GM12878 (cell line): ENCODE data around the gene SPART. TPM values are rescaled to one million over a fixed set of nuclear protein-coding genes. Genes with fewer than 3 reads are reported as not detected.
A peak's percentile ranks its signal among the peaks of the same experiment; 100 is the strongest.

Experiments
- ATAC-seq: fragments of 200-7000 bp; cut with Tn5 transposase; 3 replicates; pipeline ENCODE4 v1.9.1; 2020; ENCODE audit warnings: mild to moderate bottlenecking, moderate library complexity
- BruUV-seq: library from RNA; stranded (reverse); fragments of 400-500 nt; replicated peaks from 2 replicates; lab custom pipeline; 2021; lab: Mats Ljungman, UMichigan
- CTCF ChIA-PET: fragments of 300-600 bp; sonication (Branson Sonifier 250); formaldehyde crosslinking; extraction: SDS; loops from one replicate; lab custom pipeline; 2021; ENCODE audit warnings: inconsistent platforms; lab: Yijun Ruan, JAX
- POLR2A ChIA-PET: fragments of 350-600 bp; formaldehyde crosslinking; extraction: SDS; loops from one replicate; lab custom pipeline; 2021; ENCODE audit warnings: inconsistent platforms; lab: Charles Lee
- RAD21 ChIA-PET: fragments of 300-600 bp; sonication (Branson Sonifier 250); formaldehyde crosslinking; loops from one replicate; lab custom pipeline; 2023; ENCODE audit warnings: antibody characterized with exemption; ENCODE audit not compliant: unreplicated experiment; lab: Charles Lee
- SMC1A ChIA-PET: fragments of 300-600 bp; sonication (Branson Sonifier 250); formaldehyde crosslinking; loops from one replicate; lab custom pipeline; 2023; ENCODE audit not compliant: unreplicated experiment, uncharacterized antibody; lab: Charles Lee
- DNase-seq: peaks from one replicate; pipeline ENCODE4 v3.0.0-alpha.2; 2011; ENCODE audit warnings: low read depth, low spot score
- FAIRE-seq: peaks from 3 replicates; lab custom pipeline; 2011; peaks lifted over from hg19 to GRCh38; lab: Jason Lieb, UNC
- H2AFZ ChIP-seq: 2 replicates; pipeline ENCODE4 v1.6.0; 2011; ENCODE audit warnings: low read depth, low read length, control low read depth; ENCODE audit not compliant: control insufficient read depth
- H3K27ac ChIP-seq: 2 replicates; pipeline ENCODE4 v1.5.1; 2011; ENCODE audit warnings: control low read depth; ENCODE audit not compliant: control insufficient read depth, insufficient read depth
- H3K27me3 ChIP-seq, 2 experiments: replicated peaks in 1 of 2; 2 replicates each; pipeline versions ENCODE4 v1.6.0 to v1.6.1; 2011; ENCODE audit warnings: low read length in 1 of 2; ENCODE audit not compliant: control insufficient read depth in 2 of 2, insufficient read depth in 2 of 2
- H3K36me3 ChIP-seq, 2 experiments: 2 replicates each; pipeline ENCODE4 v1.5.1; 2011; ENCODE audit warnings: low read length in 1 of 2; ENCODE audit not compliant: control insufficient read depth in 2 of 2, insufficient read depth in 2 of 2
- H3K4me1 ChIP-seq: 2 replicates; pipeline ENCODE4 v1.6.1; 2011; ENCODE audit warnings: mild to moderate bottlenecking, low read length, moderate library complexity, mixed read lengths; ENCODE audit not compliant: control insufficient read depth, insufficient read depth
- H3K4me2 ChIP-seq: 2 replicates; pipeline ENCODE4 v1.6.0; 2011; ENCODE audit warnings: control low read depth; ENCODE audit not compliant: control insufficient read depth, insufficient read depth
- H3K4me3 ChIP-seq: fragments of 200-600 bp; sonication (generic); 2 replicates; pipeline ENCODE4 v1.5.1; 2016
- H3K79me2 ChIP-seq: 2 replicates; pipeline ENCODE4 v1.6.0; 2011; ENCODE audit warnings: low read length; ENCODE audit not compliant: control insufficient read depth, insufficient read depth
- H3K9ac ChIP-seq: 2 replicates; pipeline ENCODE4 v1.8.0; 2011; ENCODE audit warnings: low read length, control low read depth, mixed read lengths; ENCODE audit not compliant: control insufficient read depth, insufficient read depth
- H3K9me3 ChIP-seq: replicated peaks from 3 replicates; pipeline ENCODE4 v1.5.1; 2011; ENCODE audit warnings: mild to moderate bottlenecking, low read length; ENCODE audit not compliant: control insufficient read depth, insufficient read depth
- H4K20me1 ChIP-seq: 2 replicates; pipeline ENCODE4 v1.6.0; 2011; ENCODE audit not compliant: control insufficient read depth, insufficient read depth
- ASH2L ChIP-seq: fragments of 300-600, 200-600 bp; sonication (generic); IDR thresholded peaks from 2 replicates; pipeline ENCODE4 v1.6.1; 2017; ENCODE audit warnings: low read depth, mild to moderate bottlenecking, borderline replicate concordance
- BCL3 ChIP-seq: IDR thresholded peaks from 2 replicates; pipeline ENCODE4 v1.6.1; 2011; ENCODE audit warnings: borderline replicate concordance, low read depth, mild to moderate bottlenecking, moderate library complexity, low read length; ENCODE audit not compliant: insufficient read depth, poor library complexity, severe bottlenecking
- BMI1 ChIP-seq: fragments of 450-650 bp; IDR thresholded peaks from 2 replicates; pipeline ENCODE4 v1.6.1; 2016; ENCODE audit warnings: mild to moderate bottlenecking, moderate library complexity, borderline replicate concordance
- E4F1 ChIP-seq: fragments of 450-650 bp; IDR thresholded peaks from 2 replicates; pipeline ENCODE4 v1.6.1; 2018; ENCODE audit warnings: borderline replicate concordance, mild to moderate bottlenecking; ENCODE audit not compliant: partially characterized antibody
- ELK1 ChIP-seq: IDR thresholded peaks from 2 replicates; pipeline ENCODE4 v1.6.1; 2012; ENCODE audit warnings: low read depth, low read length, improper control_type of control experiment
- EZH2 ChIP-seq: IDR thresholded peaks from 2 replicates; pipeline ENCODE4 v1.6.1; 2012; ENCODE audit warnings: low read depth, mild to moderate bottlenecking, control low read depth, inconsistent platforms, low read length, borderline replicate concordance; ENCODE audit not compliant: control insufficient read depth
- HDAC2 ChIP-seq: fragments of 200-600 bp; sonication (generic); IDR thresholded peaks from 2 replicates; pipeline ENCODE4 v1.6.1; 2017
- HDGF ChIP-seq: fragments of 450-650 bp; IDR thresholded peaks from 2 replicates; pipeline ENCODE4 v1.6.1; 2016; ENCODE audit warnings: antibody characterized with exemption
- KAT2A ChIP-seq: conservative IDR thresholded peaks from 2 replicates; pipeline ENCODE4 v1.6.1; 2011; ENCODE audit warnings: low read depth, low read length; ENCODE audit not compliant: control insufficient read depth
- KDM1A ChIP-seq: fragments of 200-600 bp; sonication (generic); IDR thresholded peaks from 2 replicates; pipeline ENCODE4 v1.6.1; 2016; ENCODE audit warnings: borderline replicate concordance
- MTA3 ChIP-seq: IDR thresholded peaks from 2 replicates; pipeline ENCODE4 v1.6.1; 2012; ENCODE audit warnings: low read length, inconsistent platforms, borderline replicate concordance
- NFYA ChIP-seq: IDR thresholded peaks from 2 replicates; pipeline ENCODE4 v1.6.1; 2011; ENCODE audit warnings: low read depth, mild to moderate bottlenecking, low read length, improper control_type of control experiment, borderline replicate concordance
- NFYB ChIP-seq: IDR thresholded peaks from 2 replicates; pipeline ENCODE4 v1.6.1; 2011; ENCODE audit warnings: low read depth, mild to moderate bottlenecking, low read length, improper control_type of control experiment, moderate library complexity; ENCODE audit not compliant: insufficient read depth
- PAX5 ChIP-seq: IDR thresholded peaks from 2 replicates; pipeline ENCODE4 v1.6.1; 2011; ENCODE audit warnings: low read depth, low read length, borderline replicate concordance
- PML ChIP-seq: IDR thresholded peaks from 2 replicates; pipeline ENCODE4 v1.6.1; 2012; ENCODE audit warnings: low read length, inconsistent platforms
- POLR2AphosphoS2 ChIP-seq: IDR thresholded peaks from 2 replicates; pipeline ENCODE4 v1.6.1; 2011; ENCODE audit warnings: low read depth, mild to moderate bottlenecking, low read length, improper control_type of control experiment, moderate library complexity
- TAF1 ChIP-seq: IDR thresholded peaks from 2 replicates; pipeline ENCODE4 v1.6.1; 2011; ENCODE audit warnings: mild to moderate bottlenecking, low read depth, low read length, borderline replicate concordance
- ZNF24 ChIP-seq: fragments of 450-650 bp; IDR thresholded peaks from 2 replicates; pipeline ENCODE4 v1.6.1; 2017; ENCODE audit warnings: antibody characterized with exemption, mild to moderate bottlenecking
- WGBS: methylation state at CpG from one replicate; pipeline ENCODE4 v1.1.6; 2016; ENCODE audit warnings: low lambda C conversion rate; ENCODE audit not compliant: insufficient replicate concordance, insufficient coverage; ENCODE audit errors: missing lambda C conversion rate; 5-methylcytosine and 5-hydroxymethylcytosine counted together
- in situ Hi-C: fragments of 300-500 bp; cut with MboI; formaldehyde crosslinking; loops from 9 replicates; pipeline ENCODE4 v1.14.3; 2018; ENCODE audit warnings: mixed read lengths
- intact Hi-C: fragments of 100-400 bp; cut with micrococcal nuclease; formaldehyde crosslinking; loops from one replicate; pipeline ENCODE4 v1.14.2; 2022; ENCODE audit not compliant: unreplicated experiment
- polyA plus RNA-seq, 11 experiments: library from polyadenylated mRNA; depleted of rRNA in 4 of 11; unstranded in 6 of 11; stranded (reverse) in 5 of 11; fragments of >200 nt; fragmentation: Nextera tagmentation in 4 of 11; fragmentation: Illumina TruSeq in 1 of 11; extraction: Ambion mirVana in 4 of 11; extraction: Trizol in 1 of 11; gene quantifications; 1 replicate in 1 of 11; 2 replicates in 10 of 11; pipeline versions ENCODE4 v1.2.1 to v1.2.3, GENCODE V29; 2011 to 2016; ENCODE audit warnings: inconsistent platforms in 2 of 11, missing spikeins in 2 of 11, low read depth in 1 of 11
- total RNA-seq, 4 experiments: library from RNA; depleted of rRNA in 3 of 4; stranded (reverse); fragments of >200 nt in 3 of 4; fragmentation: Illumina TruSeq in 1 of 4; extraction: Trizol in 1 of 4; gene quantifications; 2 replicates each; pipeline versions ENCODE4 v1.2.1 to v1.2.3, GENCODE V29; 2013 to 2021

SPART gene
- total and polyA plus RNA-seq, 10 of the 15 experiments (the other 5 are each of a cell fraction or from before 2014, with no cell fraction given): 17.6 to 74.6 (median 42.1) TPM

- Histone ChIP-seq H3K27me3 (peaks cover 0 to 8% of the 10 kb centered on the region in 2 experiments; a peak in 2 of 4 replicates), H3K4me1 (no peaks in the 10 kb centered on the region), H3K4me3 (peak within 1 kb of the TSS; percentile 56), H3K9ac (peak within 1 kb of the TSS; percentile 21; the same call in 1 of the 2 replicates), H2AFZ (peak within 1 kb of the TSS; percentile 80), H3K36me3 (no peaks in the 10 kb centered on the region), H4K20me1 (no peaks in the 10 kb centered on the region), H3K4me2 (peak within 1 kb of the TSS; percentile 84), H3K27ac (no peak within 1 kb of the TSS), H3K9me3 (no peaks in the 10 kb centered on the region), H3K79me2 (no peaks in the 10 kb centered on the region)
- POLR2A ChIA-PET: interaction anchor here (0.6 kb wide), 1 partner anchor 12 kb away, joined by 3 read pairs; no protein-coding TSS in a partner anchor
- DNase-seq: no peak
- SMC1A ChIA-PET: interaction anchor here (1.1 to 1.5 kb wide), 3 partner anchors 8 to 13 kb away, joined by 3 to 5 read pairs (median 3); no protein-coding TSS in a partner anchor
- RAD21 ChIA-PET: no interaction called here
- CTCF ChIA-PET: interaction anchor here (0.6 to 1.1 kb wide), 3 partner anchors 14 to 564 kb away, joined by 3 to 8 read pairs (median 3); no protein-coding TSS in a partner anchor
- WGBS: 17% methylated on average over 44 of the region's 53 CpGs
- intact Hi-C loops: no loop called here
- no TSS peak for BruUV-seq
- in situ Hi-C loops: no loop called here
- FAIRE-seq: peak; percentile 41
- ATAC-seq: peak; percentile 79
- TF ChIP-seq NFYB (no peak), EZH2 (no peak), POLR2AphosphoS2 (no peak), TAF1 (no peak), ASH2L (no peak), E4F1 (no peak), BMI1 (no peak), ZNF24 (no peak), KDM1A (no peak), BCL3 (no peak), PAX5 (no peak), KAT2A (no peak), HDGF (no peak), ELK1 (no peak), MTA3 (no peak), HDAC2 (no peak), NFYA (no peak), PML (no peak)
Measured at GRCh38 chr13:36297366-36298338, 48.5 kb downstream of the SPART start, which contains the start of gene CCDC169. TSS of gene CCDC169 (minus strand) at chr13:36297814. CDS start at chr13:36297719, 95 bp downstream.
